Measurements from ENCODE around the gene SSPN.

Gene SSPN

GRCh38 chr12:26182377-26182776, 13.0 kb upstream of the SSPN start:
- TF ChIP-seq CTCF (IDR thresholded peaks at IDR 0.05; ENCODE audit: insufficient read depth, low read depth, low read length, missing control alignments), result no peak
- H3K4me3 ChIP-seq (ENCODE audit: low read depth, low read length), result no peak overlapping the region
- no peak for DNase-seq (ENCODE audit: low read depth)

DNA sequence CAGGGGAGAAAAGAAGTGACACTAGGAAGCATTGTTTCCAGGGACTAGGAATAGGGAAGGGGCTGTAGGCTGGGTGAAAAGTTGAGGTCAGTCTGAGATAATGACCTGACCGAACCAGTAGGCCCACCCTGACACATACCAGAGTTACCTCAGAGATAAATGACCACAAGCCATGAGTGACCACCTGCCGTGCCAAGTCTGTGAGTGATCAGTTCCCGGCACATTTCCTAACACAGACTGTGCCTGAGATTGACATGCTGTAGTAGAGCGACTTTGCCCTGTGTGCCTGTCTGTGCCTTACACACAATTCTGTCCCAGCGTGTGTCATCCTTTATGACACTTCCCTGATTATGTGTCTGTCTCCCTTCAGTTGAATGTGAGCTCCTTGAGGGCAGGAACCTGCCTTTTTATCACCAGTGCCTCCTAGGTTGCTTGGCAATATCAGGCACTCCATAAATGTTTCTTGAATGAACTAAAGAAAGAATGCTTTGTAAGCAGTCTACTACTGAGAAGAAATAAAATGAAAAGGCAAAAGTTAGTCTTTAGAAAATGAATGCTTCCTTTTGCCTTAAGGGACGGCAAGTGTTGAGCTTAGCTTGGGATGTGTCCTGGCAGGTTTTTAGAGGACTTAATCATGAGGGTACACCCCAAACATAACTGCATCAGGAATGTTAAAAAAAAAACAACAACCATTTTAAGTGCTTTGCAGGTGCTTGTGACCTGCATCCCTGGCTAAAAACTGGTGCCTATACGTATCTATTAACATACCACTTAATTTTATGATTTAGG, 9.6 kb upstream of the SSPN start:
- no peak for DNase-seq (ENCODE audit: low read depth)

GRCh38 chr12:26187014-26187798, 8.2 kb upstream of the SSPN start:
- DNase-seq (ENCODE audit: low read depth), result no peak
- no peak for TF ChIP-seq CTCF (IDR thresholded peaks at IDR 0.05; ENCODE audit: insufficient read depth, low read depth, low read length, missing control alignments)
- no peak overlapping the region for H3K4me3 ChIP-seq (ENCODE audit: low read depth, low read length)

More for the DNA sequence above, 9.6 kb upstream of the SSPN start:
- TF ChIP-seq CTCF (IDR thresholded peaks at IDR 0.05; ENCODE audit: insufficient read depth, low read depth, low read length, missing control alignments), result no peak
- H3K4me3 ChIP-seq (ENCODE audit: low read depth, low read length), result no peak overlapping the region

DNA sequence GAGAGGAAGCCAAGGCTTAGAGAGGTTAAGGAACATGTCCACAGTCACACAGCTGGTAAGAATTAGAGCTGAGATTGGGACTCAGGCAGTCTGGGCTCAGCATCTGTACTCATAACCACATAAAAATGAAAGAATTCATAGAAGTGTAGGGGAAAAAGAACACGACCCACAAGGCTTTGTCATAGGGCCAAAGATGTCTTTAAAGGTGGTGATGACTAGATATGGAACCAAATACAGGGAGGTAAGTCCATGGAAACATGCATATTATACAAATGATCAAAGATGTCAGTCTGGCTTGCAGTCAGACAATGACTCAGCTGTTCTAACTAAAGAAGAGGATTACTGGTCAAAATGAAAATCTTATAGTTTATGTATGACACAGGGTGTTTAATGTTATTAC, 7.2 kb upstream of the SSPN start:
- no peak for TF ChIP-seq CTCF (IDR thresholded peaks at IDR 0.05; ENCODE audit: insufficient read depth, low read depth, low read length, missing control alignments)
- H3K4me3 ChIP-seq (ENCODE audit: low read depth, low read length), result no peak overlapping the region
- DNase-seq (ENCODE audit: low read depth), result no peak

- DNase-seq (ENCODE audit: low read depth), result no peak
- no peak for TF ChIP-seq CTCF (IDR thresholded peaks at IDR 0.05; ENCODE audit: insufficient read depth, low read depth, low read length, missing control alignments)
- H3K4me3 ChIP-seq (ENCODE audit: low read depth, low read length), result no peak overlapping the region
Measured at GRCh38 chr12:26188641-26189040, 6.7 kb upstream of the SSPN start.

DNA sequence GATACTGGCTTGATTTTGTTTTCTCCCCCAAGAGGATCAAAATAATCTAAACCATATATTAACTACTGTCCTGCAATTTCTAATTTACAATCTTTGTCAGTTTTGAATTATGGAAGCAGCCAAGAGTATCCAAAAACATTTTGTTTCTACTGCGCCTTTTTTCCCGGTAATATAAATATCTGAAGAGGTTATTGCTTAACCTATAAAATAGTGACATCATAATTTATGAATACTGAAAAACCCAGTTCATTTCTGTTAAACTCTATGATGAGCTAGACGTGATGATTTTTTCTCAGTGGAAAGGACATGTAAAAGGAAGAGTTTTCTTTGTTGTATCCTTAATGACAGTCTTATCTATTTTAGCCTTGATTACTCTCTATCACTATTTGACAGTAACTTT, 3.2 kb upstream of the SSPN start:
- H3K4me3 ChIP-seq (ENCODE audit: low read depth, low read length), result no peak overlapping the region
- no peak for DNase-seq (ENCODE audit: low read depth)
- no peak for TF ChIP-seq CTCF (IDR thresholded peaks at IDR 0.05; ENCODE audit: insufficient read depth, low read depth, low read length, missing control alignments)

Data from GM12865 (cell line).